Suppressor macrophage treated with lipopolysaccharide for 1 hour (primary cell): ENCODE measurements around the gene WDR37.
"Not testable (repeated sequence)": the region's sequence is repeated elsewhere in the genome, so short reads cannot be mapped to it uniquely, and the experiment has no call there.

Source experiments
- DNase-seq, 3 donors: peaks; one replicate each; pipeline ENCODE4 v3.0.0-alpha.2; 2020 to 2022

WDR37 gene

GRCh38 chr10:1155791-1156615 is 99.8 kb downstream of the WDR37 start:
- DNase-seq = no peak

GRCh38 chr10:1156616-1156886 is 100.4 kb downstream of the WDR37 start:
- no peak for DNase-seq

DNA sequence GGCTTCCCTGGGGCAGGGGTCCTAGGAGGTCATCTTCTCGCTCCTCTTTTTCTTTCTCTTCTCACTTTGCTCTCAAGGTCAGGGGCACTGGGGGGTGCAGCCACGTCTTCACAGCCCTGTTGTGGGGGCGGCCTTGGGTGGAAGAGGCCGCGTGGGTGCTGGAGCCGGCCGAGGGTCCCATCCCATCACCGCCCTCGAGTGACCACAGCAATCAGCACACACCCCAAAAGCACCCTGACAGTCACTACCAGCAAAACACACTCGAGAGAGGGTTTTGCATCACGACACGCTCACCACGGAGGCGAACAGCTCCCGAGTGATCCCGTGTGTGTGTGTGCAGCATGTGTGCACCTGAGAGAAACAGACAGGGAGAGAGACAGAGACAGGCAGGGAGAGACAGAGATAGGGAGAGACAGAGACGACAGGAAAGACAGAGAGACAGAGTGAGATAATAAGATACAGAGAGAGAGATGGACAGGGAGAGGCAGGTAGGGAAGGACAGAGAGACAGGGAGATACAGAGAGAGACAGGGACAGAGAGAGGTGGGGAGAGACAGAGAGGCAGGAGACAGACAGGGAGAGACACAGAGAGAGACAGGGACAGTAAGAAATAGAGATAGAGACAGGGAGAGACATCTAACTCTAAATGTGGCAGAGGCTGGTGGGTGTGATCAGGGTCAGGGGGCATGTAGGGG is 100.9 kb downstream of the WDR37 start:
- DNase-seq = no peak

- DNase-seq = no peak
Measured at GRCh38 chr10:1157615-1157933, 101.4 kb downstream of the WDR37 start.

DNA sequence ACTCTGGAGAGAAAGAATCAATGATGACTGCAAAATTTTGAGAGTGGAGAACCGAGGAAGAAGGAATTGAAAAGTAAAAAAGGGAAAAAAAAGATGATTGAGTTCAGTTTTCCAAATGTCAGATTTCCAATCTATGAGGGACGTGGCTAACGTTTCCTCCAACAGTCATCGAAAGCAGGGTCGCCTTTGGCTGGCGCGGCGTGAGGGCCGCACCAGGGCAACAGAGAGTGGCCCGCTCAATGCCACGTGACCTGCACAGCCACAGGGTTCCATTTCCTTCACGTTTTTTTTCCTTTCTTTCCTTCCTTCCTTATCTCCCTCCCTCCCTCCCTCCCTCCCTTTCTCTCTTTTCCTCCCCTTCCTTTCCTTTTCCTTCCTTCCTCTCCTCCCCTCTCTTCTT is 101.9 kb downstream of the WDR37 start:
- DNase-seq = no peak

- DNase-seq = not testable (repeated sequence)
Measured at GRCh38 chr10:1158536-1158935, 102.4 kb downstream of the WDR37 start.

DNA sequence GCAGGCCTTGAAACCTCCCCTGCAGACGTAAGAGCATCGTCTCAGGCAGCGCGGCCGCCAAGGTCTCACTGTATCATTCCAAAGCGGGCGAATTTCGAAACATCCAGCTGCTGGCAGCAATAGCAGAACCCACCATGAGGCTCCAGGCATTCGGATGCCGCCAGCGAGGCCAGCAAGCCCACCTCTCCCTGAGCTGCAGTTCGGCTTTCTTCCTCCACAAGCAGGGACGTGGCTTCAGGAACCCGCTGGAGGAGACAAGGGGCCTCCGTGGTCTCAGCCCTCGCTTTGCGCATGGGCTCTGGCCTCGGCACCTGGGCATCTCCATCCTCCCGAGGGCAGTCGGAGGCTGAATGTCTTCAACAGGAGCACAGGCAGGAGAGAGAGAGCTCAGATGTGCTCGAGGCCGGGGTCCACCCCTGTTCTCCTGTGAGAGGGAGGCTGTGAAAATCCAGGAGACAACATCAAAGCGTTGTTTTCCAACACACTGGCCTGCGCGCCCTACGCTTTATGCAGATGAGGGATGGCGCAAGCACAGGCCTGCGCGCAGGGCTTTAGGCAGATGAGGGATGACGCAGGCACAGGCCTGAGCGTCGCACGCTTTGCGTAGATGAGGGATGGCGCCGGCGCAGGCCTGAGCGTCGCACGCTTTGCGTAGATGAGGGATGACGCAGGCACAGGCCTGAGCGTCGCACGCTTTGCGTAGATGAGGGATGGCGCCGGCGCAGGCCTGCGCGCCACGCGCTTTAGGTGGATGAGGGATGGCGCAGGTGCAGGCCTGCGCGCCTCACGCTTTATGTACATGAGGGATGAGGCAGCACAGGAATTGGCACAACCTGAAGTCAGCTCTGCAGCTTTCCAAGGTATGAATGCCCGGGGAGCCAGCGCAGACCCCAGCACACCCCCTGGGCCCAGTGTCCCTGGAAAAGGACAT is 103.2 kb downstream of the WDR37 start:
- DNase-seq = peak in 1 of 3 donors; percentile 79

DNA sequence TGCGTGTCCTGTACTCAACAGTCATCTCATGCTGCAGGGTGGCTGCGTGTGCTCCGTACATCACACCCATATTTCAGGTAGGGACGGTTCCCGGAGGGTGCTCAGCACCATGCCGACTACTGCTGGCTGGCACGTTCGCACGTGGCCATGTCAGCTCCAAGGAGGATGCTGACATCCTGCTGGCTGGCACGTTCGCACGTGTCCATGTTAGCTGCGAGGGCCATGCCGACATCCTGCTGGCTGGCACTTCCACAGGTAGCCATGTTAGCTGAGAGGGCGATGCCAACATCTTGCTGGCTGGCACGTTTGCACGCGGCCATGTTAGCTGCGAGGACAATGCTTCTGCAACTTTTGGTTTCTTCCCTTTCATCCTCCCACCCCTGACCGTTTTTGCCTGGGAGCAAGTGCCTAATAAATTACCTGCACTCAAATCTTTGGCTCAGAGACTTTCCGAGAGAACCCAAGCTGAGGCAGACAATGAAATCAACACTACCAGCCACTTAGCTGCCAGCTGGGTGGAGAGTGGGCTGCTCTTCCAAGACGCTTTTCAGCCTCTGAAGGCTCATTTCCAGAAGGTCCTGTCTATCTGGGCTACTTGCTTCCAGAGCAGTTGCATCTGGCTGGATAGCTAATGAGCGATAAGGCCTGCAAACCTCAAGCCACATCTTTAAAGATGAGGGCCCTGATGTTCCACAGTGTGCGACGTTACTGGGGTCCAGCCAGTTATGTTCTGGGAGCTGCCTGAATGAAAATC is 104.6 kb downstream of the WDR37 start:
- DNase-seq = no peak

DNA sequence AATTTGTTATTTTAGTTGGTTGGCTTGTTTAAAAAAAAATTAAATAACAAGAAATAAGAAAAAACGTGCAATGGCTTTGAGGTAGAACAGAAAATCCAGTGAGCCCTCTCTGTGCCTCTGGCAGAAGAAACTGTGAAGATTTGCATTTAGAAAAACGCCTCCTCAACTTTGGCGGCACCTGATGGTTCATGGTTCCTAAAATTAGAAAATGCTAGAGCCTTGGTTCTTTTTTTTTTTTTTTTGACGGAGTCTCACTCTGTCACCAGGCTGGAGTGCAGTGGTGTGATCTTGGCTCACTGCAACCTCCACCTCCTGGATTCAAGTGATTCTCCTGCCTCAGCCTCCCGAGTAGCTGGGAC is 105.1 kb downstream of the WDR37 start:
- not testable (repeated sequence) for DNase-seq

DNA sequence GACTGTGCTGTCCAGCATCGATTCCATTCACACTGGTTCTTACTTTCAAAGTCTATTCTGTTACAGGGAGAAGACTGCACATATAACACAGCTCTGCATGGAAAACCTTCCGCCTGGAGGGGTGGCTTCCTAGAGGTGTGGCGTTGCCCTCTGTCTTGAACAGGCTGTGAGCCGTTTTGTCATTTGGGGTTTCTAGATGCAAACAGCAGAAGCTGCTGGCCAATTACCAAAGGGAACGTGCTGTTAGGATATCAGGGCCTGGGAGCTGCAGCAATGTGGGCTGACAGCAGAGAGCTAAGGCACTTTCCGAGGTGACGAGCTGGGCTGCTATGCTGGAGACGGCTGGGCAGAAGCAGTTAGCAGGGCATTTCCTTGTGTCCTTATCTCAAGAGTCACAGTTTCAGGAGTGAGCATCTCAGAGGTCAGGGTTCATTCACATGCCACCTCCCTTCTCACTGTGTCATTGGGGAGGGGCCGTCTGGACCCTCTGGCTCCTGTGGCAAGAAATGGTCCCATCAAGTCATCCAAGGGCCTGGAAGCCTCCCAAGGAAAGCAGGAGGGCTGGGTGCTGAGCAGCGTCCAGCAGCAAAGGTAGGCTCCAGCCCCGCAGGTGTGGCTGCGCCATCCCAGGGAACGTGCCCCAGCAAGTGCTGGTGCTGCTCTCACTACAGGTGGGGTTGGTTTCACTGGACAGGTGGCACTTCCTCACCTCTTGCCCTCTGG is 106.5 kb downstream of the WDR37 start:
- DNase-seq = no peak

DNA sequence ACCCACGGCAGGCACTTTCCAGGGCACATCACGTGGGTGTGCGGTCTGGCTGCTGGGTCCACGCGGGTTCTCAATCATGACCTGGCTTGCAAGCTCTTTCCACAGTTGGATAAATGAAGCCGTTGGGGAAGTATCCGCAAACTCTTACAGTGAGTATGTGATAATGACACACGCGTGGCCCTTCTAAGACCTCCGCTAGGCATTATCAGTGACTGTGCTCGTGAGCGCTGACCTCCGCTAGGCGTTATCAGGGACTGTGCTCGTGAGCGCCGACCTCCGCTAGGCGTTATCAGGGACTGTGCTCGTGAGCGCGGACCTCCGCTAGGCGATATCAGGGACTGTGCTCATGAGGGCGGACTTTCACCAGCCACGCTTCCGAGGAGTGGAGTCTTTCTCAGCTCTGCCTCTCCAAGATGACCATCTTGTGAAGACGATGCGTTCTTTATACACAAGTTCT is 107.0 kb downstream of the WDR37 start:
- no peak for DNase-seq

DNA sequence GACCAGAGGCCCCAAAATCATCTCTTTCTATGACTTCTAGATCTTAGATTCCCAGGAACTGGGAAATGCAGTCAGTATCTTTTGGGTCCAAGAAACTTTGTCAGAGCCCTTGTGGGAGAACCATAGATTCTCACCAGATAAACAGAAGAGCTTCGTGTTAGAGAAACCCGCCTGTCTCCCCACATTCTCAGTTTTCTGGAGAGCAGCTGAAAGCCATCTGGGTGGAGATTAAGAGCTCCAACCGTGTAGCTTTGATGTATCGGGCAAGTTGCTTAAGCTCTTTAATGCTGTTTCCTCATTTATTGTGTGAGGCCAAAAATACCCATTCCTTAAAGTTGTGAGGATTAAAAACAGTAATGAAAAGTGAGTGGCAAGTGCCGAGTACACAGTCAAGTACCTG is 107.6 kb downstream of the WDR37 start:
- no peak for DNase-seq

GRCh38 chr10:1166101-1166827 is 110.1 kb downstream of the WDR37 start:
- DNase-seq = no peak

DNA sequence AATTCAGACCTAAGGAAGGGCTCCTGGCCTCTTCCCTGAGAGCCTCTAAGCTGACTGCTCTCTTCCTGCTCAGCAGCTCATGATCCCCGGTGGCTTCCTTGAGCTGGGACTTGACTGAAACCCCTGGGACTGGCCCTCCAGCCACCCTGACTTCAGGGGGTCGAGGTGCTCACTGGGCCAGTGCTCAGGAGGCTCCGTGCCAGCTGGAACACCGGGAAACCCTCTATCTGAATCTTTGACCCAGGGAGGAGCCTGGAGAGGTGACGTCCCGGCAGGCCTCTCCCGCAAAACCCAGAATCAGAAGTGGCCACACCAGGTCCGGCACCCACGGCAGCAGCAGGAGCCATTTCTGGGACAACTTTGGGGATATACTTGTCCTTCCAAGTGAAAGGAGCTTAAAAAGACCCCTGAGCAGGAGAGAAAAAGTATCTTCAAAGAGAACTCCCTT is 110.7 kb downstream of the WDR37 start:
- DNase-seq = no peak

DNA sequence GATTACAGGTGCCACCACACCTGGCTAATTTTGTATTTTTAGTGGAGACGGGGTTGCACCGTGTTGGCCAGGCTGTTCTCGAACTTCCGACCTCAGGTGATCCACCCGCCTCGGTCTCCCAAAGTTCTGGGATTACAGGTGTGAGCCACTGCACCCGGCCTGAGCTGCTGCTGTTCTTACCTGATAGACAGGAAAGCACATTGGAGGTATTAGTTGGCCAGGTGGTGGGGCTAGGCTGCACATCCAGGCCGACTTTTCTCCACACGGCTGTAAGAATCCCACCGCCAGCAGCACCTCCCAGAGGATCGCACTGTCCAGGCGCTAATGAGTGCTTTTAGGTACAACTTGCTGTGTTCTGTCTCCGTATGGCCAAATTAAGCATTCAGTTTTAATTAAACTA is 112.6 kb downstream of the WDR37 start:
- no peak for DNase-seq

GRCh38 chr10:1169186-1169885 is 113.2 kb downstream of the WDR37 start:
- no peak for DNase-seq

DNA sequence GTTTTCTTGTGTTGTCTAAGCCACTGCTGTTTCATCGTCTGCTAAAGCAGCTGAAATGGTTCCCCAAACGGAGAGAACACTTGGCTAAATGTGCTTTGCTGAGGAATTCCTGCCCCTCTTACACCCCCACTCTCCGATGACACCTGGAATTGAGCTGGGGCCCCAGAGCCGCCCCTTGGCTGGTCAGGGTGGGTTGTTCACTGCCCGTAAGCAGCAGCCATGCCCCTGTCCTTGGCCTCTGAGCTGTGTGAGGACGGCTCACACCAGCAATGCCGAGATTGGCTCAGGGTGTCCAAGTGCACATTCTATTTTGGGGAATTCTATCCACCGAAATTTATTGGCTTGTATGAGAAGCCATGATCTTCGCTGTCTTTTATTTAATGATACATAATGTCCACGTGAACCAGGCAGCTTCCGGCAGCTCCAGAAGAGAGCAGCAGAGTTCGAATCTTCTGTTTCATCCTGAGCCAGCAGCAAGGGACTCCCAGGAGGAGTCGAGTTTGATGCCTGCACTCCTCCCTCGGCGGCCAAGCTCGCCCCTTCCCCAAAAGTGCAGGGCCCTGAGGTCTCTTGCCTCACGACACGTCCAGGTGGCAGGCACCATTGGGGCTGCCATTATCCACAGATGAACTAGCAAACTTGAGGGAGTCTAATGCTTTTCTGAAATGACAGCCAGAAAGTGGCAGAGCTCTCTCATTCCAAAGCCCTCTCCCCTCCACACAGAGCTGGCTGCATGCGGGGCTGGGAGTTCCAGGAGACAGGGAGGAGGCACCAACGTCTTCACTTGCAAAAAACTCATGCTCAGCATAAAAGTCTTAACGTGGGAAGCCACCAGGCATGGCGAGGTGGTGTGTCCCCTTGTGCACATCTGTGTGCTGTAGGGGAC is 114.0 kb downstream of the WDR37 start:
- no peak for DNase-seq

GRCh38 chr10:1170867-1171180 is 114.6 kb downstream of the WDR37 start:
- no peak for DNase-seq

DNA sequence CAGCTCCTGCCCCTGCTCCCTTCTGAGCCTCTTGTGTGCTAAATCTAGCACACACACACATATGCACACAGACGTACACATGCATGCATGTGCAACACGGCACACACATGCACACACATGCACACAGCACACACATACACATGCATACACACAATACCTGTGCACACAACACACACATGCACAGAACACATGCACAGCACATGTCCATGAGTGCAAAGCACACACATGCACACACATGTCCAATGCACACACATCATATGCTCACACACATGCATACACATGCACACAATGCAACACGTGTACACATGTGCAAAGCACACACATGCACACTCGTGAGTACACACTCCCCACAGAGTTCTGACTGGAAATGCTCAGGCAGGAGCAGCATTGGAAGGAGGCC is 115.0 kb downstream of the WDR37 start:
- no peak for DNase-seq

DNA sequence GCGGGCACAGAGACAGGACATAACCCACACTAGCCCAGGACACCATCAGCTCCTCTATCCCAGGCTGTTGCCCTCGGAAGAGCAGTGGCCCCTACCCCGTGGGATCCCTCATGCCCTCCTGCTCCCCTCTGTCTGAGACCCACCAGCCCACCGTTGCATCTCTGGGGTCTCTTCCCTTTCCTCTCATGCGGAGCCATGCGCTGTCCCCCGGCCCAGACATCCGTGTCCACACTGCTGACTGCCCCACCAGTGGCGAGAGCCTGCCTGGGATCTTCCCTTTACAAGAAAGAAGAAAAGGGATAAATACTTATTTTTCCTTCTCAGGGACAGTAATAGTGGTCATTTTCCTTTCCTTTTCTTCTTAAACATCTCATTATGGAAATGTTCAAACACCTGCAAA is 115.4 kb downstream of the WDR37 start:
- no peak for DNase-seq
